Gastrocnemius medialis (tissue), 4 donors: ENCODE data around the gene HES1. TPM values are rescaled to one million over a fixed set of nuclear protein-coding genes. Genes with fewer than 3 reads are reported as not detected.

Experiments used
- ATAC-seq, 2 donors: fragments of 150-250 bp; one replicate each; pipeline ENCODE4 v1.9.1; 2016
- DNase-seq, 2 donors: peaks; one replicate each; pipeline ENCODE4 v3.0.0-alpha.2; 2019
- H3K27ac ChIP-seq, 4 donors: fragments of 200-600 bp; sonication (generic); 1 replicate in 1 of 4; 2 replicates in 3 of 4; pipeline ENCODE4 v1.5.1; 2016 to 2018; ENCODE audit warnings: mild to moderate bottlenecking in 2 of 4, moderate library complexity in 1 of 4
- H3K27me3 ChIP-seq, 3 donors: fragments of 200-600 bp; sonication (generic) in 2 of 3; 1 replicate in 1 of 3; 2 replicates in 2 of 3; pipeline versions ENCODE4 v1.5.1 to v1.6.0; 2016 to 2019; ENCODE audit warnings: mild to moderate bottlenecking in 1 of 3, moderate library complexity in 1 of 3
- H3K36me3 ChIP-seq, 2 donors: fragments of 200-600 bp; sonication (generic) in 1 of 2; one replicate each; pipeline ENCODE4 v1.5.1; 2017 to 2018
- H3K4me1 ChIP-seq, 2 donors: fragments of 200-600 bp; sonication (generic) in 1 of 2; one replicate each; pipeline ENCODE4 v1.5.1; 2016 to 2017; ENCODE audit warnings: mild to moderate bottlenecking in 2 of 2
- H3K4me3 ChIP-seq, 4 donors: fragments of 200-600 bp; sonication (generic) in 3 of 4; 1 replicate in 1 of 4; 2 replicates in 3 of 4; pipeline ENCODE4 v1.5.1; 2016 to 2019; ENCODE audit warnings: mild to moderate bottlenecking in 2 of 4
- H3K9me3 ChIP-seq, 3 donors: fragments of 200-600 bp; sonication (generic) in 2 of 3; 1 replicate in 1 of 3; 2 replicates in 2 of 3; pipeline ENCODE4 v1.5.1; 2016 to 2019
- CTCF ChIP-seq, 5 experiments: fragments of 450-650 bp in 3 of 5; fragments of 200-600 bp in 2 of 5; sonication (generic) in 2 of 5; IDR thresholded peaks in 4 of 5; conservative IDR thresholded peaks in 1 of 5; 1 replicate in 4 of 5; 2 replicates in 1 of 5; pipeline ENCODE4 v1.5.1; 2016 to 2019; ENCODE audit warnings: antibody characterized with exemption in 5 of 5, mild to moderate bottlenecking in 3 of 5, moderate library complexity in 3 of 5
- POLR2A ChIP-seq, 2 donors: fragments of 450-650 bp; IDR thresholded peaks; one replicate each; pipeline ENCODE4 v1.6.1; 2017; ENCODE audit warnings: antibody characterized with exemption in 2 of 2, mild to moderate bottlenecking in 2 of 2, moderate library complexity in 2 of 2
- in situ Hi-C, 4 donors: fragments of 200-750 bp; cut with MboI; loops; one replicate each; pipeline versions ENCODE4 v1.15.0 to v1.8.0; 2017; ENCODE audit warnings: low sequenced_read_pairs in 4 of 4
- intact Hi-C: fragments of 100-400 bp; cut with DNase I; formaldehyde crosslinking; loops from one replicate; pipeline ENCODE4 v1.15.1; 2023; ENCODE audit warnings: low total_unique reads
- total RNA-seq, 4 donors: library from RNA; depleted of rRNA; stranded (reverse); fragments of >200 nt; gene quantifications; one replicate each; pipeline versions ENCODE4 v1.1.0 to v1.2.3, GENCODE V29; 2016

Gene HES1
- total RNA-seq, 4 donors from 2014 or later, result 9.7 to 38.3 (median 27.8) TPM

GRCh38 chr3:194139071-194139813, 3.3 kb downstream of the HES1 start:
- no peak for DNase-seq
- H3K4me3 ChIP-seq, result peak overlapping the region in 3 of 4 donors; percentile 1 to 21 (median 3)
- in situ Hi-C loops, result loop anchor here (5.0 to 25.0 kb wide), 5 partner anchors 72 to 354 kb away; no protein-coding TSS in a partner anchor
- TF ChIP-seq CTCF (IDR thresholded peaks at IDR 0.05 in 4 of 5, conservative IDR thresholded peaks at IDR 0.05 in 1 of 5) (no peak), POLR2A (IDR thresholded peaks at IDR 0.05) (no peak)
- no peaks in the 10 kb centered on the region for H3K27me3 ChIP-seq
- H3K36me3 ChIP-seq, result no peaks in the 10 kb centered on the region
- peaks cover 40 to 50% of the 10 kb centered on the region in 2 donors for H3K4me1 ChIP-seq
- no peaks in the 10 kb centered on the region for H3K9me3 ChIP-seq
- peak overlapping the region; percentile 97 to 100 (median 99) for H3K27ac ChIP-seq
- intact Hi-C loops, result loop anchor here (5.0 to 10.0 kb wide), 3 partner anchors 157 to 346 kb away; partner anchors contain the start of gene ATP13A3
- no peak for ATAC-seq

- Histone ChIP-seq H3K4me1 (peaks cover 40 to 50% of the 10 kb centered on the region in 2 donors), H3K9me3 (no peaks in the 10 kb centered on the region), H3K27ac (peak overlapping the region; percentile 97 to 100 (median 99)), H3K36me3 (no peaks in the 10 kb centered on the region), H3K4me3 (no peak overlapping the region), H3K27me3 (no peaks in the 10 kb centered on the region)
- intact Hi-C loops, result loop anchor here (5.0 to 10.0 kb wide), 3 partner anchors 158 to 345 kb away; partner anchors contain the start of gene ATP13A3
- TF ChIP-seq POLR2A (IDR thresholded peaks at IDR 0.05) (no peak), CTCF (IDR thresholded peaks at IDR 0.05 in 4 of 5, conservative IDR thresholded peaks at IDR 0.05 in 1 of 5) (no peak)
- ATAC-seq, result no peak
- no peak for DNase-seq
- in situ Hi-C loops, result loop anchor here (5.0 to 25.0 kb wide), 8 partner anchors 73 to 355 kb away; no protein-coding TSS in a partner anchor
Observed at GRCh38 chr3:194139814-194140391, 4.0 kb downstream of the HES1 start.

GRCh38 chr3:194140520-194141414, 4.8 kb downstream of the HES1 start:
- DNase-seq (peak in 1 of 2 donors; percentile 33), ATAC-seq (no peak)
- Histone ChIP-seq H3K27me3 (no peaks in the 10 kb centered on the region), H3K4me3 (peak overlapping the region; percentile 44 to 61 (median 58)), H3K27ac (peak overlapping the region; percentile 94 to 100 (median 98)), H3K9me3 (no peaks in the 10 kb centered on the region), H3K4me1 (peaks cover 36 to 50% of the 10 kb centered on the region in 2 donors), H3K36me3 (no peaks in the 10 kb centered on the region)
- intact Hi-C loops, result loop anchor here (1.0 kb wide), 1 partner anchor 131 kb away; no protein-coding TSS in a partner anchor
- TF ChIP-seq POLR2A (IDR thresholded peaks at IDR 0.05), result peak in 1 of 2 donors; percentile 48
- no peak for TF ChIP-seq CTCF (IDR thresholded peaks at IDR 0.05 in 4 of 5, conservative IDR thresholded peaks at IDR 0.05 in 1 of 5)
- in situ Hi-C loops, result loop anchor here (10.0 to 25.0 kb wide), 4 partner anchors 124 to 174 kb away; no protein-coding TSS in a partner anchor
